G401.6 (cell line): ENCODE data around the gene SEC22A.

Experiments
- FAIRE-seq: peaks from 2 replicates; lab custom pipeline; 2012; peaks lifted over from hg19 to GRCh38; lab: Jason Lieb, UNC

The SEC22A gene, protein sequence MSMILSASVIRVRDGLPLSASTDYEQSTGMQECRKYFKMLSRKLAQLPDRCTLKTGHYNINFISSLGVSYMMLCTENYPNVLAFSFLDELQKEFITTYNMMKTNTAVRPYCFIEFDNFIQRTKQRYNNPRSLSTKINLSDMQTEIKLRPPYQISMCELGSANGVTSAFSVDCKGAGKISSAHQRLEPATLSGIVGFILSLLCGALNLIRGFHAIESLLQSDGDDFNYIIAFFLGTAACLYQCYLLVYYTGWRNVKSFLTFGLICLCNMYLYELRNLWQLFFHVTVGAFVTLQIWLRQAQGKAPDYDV

DNA sequence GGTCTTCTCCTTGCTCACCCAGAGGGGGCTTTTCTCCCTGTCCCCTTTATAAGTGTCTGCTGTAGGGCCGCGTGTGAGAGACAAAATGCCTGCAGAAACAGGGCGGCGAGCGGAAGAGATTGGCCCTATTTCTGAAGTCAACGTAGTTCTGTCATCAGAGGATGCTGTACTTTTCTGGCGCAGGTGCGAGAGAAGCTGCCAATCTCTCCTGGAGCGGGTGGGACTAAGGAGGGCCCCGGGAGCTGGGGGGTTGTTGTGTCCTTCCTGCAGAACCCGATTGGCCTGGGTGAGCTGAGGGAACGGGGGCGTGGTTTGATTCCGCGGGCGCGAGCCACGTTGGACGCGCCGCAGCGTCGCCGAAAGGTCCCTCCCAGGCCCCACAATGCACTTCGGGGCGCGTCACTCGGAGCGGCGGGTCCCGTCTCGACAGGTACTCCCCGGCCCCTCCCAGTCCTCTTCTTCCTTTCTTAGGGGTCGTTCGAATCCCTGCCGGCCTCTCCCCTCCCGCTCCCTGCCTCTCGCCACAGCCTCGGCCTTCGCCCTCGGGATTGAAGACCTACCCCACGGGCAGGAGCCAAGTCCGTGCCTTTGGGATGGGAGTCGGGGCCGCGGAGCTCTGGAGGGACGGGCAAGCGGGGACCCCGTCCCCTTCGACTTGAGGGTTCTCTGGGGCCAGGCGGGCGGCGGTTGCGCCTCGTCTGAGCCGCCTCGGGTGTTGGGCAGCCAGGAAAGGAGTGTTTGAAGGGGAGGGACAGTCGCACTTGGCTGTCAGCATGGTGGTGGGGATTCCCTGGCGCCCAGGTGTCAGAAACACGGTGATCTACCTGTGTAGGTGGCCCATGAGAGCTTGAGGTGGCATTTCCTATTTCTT lies at the start of gene SEC22A:
Gene SEC22A (plus strand): TSS at position 387 of the 871 bp plus-strand sequence. CDS start 7,275 bp downstream, outside the sequence.
- FAIRE-seq, result peak; percentile 98

DNA sequence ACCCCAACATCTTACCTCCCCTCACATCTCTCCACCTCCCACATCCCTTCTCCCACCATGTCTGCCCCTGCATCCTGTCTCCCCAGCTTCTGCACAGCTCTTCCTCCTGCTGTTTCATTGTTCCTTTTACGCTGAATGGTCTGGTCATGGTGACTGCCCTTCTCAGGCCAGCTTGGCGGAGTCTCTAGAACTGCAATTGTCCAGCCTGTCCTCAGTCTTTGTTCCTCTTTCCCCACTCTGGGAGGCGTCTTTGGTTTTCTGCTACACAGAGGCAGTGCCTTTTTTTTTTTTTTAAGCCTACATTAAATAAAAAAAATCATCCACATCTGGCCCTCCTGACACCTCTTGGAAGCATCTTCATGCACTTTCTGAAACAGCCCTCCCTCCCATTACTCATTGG lies 49.1 kb upstream of the SEC22A start:
- no peak for FAIRE-seq

DNA sequence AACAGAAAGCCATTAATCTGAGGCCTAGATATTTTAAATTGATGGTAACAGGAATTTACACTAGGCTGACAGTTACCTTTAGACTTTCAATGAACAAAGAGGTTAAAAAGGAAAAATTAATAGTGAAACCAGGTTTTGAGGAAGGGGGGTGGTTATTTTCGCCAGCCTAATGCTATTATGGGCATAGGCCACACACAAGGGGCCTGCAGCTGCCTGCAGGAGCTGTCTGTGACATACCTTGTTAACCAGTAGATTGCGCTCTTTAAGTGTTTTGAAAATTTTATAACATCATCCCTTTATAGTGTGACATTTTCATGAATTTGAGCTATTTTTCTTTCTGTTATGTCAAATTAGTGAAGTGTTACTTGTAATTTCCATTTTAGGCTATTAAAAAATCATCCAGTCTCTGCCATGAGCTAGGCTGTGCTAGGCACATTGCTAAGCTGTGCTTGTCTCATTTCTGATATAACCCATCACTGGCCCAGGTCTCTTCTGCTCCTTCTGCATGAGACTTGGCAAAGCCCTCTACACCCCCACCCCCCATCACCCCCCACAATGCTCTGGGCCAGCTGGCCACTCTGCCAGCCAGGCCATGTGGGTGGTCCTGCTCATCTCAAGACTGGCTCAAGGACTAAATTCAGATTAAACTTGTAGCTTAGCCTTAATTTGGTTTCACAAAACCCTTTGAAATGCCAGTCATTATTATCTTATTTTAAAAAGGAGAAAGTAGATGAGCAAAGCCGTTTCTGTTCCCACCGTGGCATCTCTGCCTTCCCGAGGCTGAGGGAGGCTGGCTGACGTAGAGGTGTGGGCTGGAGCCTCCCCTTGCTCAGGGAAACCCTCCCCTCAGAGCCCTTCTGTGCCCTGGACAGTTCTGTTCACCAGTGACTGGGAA lies 48.4 kb upstream of the SEC22A start:
- no peak for FAIRE-seq

DNA sequence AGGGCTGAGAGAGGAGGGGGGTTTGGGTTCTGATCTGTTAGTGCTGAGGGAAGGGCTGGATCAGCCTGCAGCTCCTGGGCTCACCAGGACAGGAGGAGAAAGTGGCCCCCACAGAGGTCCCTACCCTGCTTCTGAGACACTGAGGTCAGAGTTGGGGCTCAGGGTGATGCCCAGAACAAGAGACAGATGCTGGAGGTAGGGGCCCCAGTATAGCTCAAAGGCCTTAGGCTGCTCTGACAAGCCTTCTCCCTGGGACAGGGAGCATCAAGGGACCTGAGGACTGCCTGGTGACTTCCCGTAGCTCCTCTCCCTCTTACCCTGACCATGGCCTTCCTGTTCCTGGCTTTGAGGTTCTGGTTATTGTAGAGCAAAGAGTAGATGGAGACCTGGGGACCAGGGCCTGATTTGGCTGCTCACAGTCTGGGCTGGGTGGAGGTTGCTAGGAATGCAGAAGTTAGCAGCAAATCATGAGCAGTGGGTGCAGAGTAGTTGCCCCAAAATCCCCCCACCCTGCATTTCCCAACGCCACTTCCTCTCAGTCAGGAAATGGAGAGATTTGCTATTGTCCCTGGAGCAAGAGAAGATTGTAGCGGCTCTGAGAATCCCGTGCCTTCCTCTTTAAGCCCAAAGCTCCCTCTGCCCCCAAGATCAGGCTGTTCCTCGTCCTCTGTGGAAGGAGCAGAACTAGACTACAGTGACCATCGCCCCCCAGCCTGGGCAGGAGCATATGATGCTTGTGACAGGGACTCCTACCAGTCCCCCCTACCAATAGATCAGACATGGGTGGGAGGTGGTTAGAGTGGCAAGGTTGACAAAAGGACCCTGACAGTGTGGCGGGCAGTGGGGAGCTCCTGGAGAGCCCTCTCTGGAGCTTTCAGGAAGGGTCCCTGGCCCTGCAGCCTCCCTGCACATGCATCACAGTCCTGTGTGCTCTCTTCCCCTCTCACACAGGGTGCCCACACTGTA lies 47.4 kb upstream of the SEC22A start:
- no peak for FAIRE-seq

DNA sequence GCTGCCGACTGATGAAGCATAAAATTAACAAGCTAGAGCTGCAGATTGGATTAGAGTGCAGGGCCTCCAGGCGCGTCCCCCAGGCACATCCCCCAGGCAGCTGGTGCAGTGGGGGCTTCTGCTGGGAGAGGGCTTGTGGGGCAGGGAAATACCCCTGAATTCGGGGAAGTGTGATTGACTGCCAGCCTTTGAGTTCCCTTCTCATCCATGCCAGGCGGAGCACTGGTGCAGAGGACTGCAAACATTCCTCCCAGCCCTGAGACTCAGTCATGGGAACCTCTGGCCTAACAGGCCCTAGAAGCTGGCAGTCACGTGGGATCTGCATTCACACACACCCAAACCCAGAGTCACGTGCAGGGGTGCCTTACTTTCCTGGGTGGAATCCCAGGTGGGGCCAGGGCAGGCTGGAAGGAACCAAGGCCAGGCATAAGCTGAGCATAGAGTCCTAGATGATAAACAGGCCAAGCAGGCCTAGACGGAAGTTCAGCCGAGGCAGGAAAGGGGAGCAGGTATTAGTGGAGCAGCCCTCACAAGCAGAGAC lies 46.2 kb upstream of the SEC22A start:
- no peak for FAIRE-seq

DNA sequence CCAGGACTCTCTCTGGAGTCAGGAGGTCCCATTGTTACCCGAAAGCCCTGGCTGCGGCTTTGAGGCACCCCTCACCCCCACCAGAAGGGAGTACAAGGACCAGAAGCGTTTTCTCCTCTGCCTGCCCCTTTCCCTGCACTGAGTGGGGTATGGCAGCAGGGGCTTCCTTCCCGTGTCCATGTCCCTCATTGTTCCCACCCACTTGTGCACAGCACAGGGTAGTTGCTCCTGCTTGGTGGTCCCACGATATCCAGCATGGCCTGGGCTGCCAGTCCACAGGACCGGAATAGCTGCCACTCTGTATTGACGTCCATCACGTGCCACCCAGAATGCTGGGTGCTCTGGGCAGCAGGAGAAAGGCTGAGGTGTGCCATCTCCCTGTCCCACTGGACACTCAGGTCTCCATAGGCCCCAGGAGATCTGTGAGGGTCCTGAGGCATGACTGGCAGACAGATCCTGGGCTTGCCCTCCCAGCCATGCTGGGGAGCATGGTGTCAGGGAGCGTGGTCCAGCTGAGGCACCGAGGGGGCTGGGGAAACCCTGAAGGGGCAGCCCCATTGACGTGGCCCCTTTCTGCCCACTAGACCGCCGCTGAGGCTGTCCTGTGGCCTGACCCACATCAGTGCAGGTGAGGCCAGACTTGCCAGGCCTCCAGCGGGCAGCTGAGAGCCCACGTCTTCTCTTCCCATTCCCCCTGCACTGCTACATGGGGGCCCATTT lies 45.3 kb upstream of the SEC22A start:
- FAIRE-seq, result no peak

DNA sequence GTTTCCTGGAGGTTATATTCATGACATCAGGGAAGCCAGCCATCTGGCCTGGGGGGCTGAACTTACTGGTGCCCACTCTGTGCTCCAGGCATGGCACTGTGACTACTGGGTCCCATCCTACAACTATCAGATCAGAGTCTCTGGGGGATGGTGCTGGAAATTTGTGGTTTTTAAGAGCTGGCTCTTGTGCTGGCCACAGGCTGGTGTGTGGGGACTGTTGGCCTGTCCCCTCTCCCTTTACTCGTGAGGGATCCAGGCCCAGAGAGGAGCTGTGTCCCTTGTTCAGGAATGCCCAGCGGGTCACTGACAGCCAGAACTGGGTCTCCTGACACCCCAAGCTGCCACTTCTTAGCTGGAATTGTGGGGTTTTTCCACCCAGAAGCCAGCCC lies 44.5 kb upstream of the SEC22A start:
- FAIRE-seq, result no peak

DNA sequence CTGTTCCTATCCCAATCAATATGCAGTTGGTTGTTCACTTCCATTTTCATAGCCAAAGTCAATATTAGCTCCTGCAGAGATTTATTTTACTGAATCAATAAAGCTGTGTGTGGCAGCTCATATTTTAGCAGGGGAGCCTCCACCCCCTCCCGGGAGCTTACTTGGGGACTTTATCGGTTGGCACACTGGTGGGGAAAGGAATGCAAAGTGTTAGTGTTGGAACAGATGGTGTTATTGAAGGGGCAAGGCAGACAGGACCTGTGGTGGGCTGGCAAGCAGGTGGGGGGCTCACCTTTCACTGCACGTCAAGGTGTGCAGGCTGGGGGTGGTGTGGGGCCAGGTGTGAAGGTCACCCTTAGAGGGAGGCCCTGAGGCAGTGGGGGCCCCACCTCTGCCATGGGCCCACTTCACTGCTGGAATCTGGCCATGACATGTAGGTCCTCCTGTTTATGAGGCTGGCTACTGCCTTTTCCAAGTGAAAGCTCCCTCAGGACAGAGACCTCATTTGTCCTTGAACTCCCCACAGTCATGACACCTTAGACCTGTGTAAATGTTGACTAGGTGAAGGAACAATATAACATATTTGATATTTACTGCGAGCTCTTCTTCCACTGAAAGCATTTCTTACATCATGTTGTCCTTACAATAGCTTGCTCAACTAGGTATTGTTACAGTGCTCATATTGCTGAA lies 44.0 kb upstream of the SEC22A start:
- no peak for FAIRE-seq

DNA sequence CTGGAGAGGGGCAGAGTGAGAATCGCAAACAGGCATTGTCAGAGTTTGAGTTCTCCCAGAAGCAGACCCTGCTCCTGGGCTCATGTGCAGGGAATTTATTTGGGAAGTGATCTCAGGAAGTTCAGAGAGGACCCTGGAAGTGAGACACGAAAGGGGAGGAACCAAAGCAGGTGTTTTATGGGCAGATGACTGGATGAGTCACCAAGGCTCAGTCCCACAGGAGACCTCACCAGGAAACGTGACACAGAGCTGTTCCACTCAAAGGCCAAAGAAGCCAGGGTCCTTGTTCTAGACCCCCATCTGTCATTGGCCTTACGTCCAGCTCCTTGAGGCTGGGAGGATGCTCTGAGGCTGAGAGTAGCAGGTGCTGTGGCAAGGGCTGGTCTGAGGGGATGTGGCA lies 43.4 kb upstream of the SEC22A start:
- FAIRE-seq, result no peak

DNA sequence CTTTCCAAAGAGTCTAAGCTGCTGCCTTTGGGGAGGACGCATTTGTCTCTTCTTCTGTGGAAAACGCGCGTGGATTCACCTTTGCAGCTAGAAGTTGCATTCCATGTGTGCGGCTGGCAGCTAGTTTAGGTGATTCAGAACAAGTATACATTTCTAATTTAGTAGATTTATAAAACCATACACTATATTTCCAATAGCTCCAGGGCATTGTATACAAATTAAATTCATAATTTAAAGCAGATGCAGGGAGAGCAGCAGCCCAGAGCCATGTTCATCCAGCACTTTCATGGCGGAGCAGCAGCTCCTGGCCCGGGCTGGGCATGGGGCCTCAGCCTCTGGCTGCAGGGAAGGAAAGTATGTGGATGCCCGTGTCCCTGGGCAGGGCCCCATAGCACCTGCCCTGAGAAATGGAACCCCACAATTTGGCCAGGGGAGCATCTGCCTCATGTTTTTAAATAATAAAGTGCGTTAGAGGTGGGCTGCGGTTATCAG lies 42.8 kb upstream of the SEC22A start:
- FAIRE-seq, result no peak

DNA sequence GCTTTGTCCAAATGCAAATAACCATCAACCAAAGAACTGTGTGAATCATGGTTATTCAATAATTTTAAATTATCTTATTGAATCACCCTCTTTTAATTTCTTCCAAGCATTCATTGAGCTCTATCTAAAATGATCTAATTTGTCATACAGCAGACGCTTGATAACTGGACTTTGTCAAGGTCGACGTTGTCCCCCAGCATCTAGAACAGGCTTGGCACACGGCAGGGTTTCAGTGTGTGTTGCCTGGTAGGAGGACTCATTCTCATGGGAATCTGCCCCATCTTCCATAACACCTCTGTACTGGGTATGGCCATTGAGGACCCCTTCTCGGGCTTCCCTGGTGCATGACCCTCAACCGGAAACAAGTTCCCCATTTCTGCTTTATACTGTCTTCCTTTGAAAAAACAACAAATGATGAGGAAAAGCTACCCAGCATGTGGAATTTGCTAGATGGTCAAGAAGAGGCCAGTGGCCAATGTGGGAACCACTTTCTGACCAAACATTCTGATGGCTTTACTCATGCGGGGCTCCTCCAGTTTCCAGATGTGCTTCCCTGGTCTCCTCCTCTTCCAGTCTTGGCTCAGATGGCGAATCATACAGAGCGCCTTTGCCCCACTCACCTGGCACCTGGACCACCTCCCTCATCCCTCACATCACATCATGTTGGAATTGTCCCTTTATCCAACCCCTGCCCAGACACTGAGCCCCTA lies 41.7 kb upstream of the SEC22A start:
- FAIRE-seq, result no peak

DNA sequence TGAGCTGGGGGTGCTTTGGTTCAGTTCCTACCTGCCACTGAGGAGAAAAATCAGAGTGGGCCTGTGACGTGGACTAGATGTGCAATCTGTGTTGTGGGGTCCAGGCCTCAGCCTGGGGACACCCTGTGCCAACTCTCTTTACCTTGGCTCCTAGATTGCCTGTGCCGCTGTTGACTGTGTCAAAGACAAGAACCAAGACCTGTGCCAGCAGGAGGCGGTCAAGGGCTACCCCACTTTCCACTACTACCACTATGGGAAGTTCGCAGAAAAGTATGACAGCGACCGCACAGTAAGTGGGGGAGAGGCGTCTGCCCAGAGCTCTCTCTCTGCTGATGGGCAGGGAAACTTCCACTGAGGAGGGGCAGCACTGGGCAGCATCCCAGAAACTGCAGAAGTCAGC lies 40.6 kb upstream of the SEC22A start:
- FAIRE-seq, result no peak

DNA sequence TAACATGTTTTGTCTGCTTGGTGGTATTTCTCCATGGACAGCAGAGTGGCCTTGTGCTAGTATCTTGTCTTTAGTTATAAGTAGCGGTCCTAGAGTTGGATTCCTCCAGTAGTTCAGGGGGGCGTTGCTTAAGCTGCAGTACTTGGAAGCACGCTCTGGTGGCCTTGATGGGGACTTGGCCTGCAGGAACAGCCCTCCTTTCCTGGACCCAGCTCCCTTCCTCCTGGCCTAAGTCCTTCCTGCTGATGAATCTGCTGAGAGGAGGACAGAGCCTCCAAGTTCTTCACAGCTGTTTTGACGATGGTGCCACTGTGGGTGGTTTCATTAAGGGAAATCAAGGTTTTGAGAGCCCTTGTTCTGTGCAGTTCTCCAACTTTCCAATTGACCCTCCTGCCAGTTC lies 38.6 kb upstream of the SEC22A start:
- FAIRE-seq, result no peak

DNA sequence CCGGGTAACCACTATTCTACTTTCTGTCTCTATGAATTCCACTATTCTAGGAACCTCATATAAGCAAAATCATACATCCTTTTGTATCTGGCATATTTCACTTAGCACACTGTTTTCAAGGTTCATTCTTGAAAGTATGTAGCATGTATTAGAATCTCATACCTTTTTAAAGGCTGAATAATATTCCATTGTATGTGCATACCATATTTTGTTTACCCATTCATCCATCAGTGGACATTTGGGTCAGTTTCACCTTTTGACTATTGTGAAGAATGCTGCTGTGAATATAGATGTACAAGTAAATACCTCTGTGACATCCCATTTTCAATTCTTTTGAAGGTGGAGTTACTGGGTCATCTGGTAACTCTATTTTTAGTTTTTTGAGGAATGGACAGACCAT lies 36.6 kb upstream of the SEC22A start:
- no peak for FAIRE-seq

DNA sequence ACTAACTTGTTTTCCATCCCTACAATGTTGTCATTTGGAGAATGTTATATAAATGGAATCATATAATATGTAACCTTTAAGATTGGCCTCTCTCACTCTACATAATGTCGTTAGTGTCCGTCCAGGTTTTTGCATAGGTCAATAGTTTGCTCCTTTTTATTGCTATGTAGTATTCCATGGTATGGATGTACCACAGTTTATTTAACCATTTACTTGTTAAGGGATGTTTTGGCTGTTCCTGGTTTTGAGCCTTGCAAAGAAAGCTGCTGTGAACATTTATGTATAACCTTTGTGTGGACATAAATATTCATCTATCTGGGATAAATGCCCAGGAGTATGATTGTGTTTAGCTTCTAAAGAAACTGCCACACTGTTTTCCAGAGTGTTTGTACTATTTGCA lies 34.1 kb upstream of the SEC22A start:
- no peak for FAIRE-seq

DNA sequence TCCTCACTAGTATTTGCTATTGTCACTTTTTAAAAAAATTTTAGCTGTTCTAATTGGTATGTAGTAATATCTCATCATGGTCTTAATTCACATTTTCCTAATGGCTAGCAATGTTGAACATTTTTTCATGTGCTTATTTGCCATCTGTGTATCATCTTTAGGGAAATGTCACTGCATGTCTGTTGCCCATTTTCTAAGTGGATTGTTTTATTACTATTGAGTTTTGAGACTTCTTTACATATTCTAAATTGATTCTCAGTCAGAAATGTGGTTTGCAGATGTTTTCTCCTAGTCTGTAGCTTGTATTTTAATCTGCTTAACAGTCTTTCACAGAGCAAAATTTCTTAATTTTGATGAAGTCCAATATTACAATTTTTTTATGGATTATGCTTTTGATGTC lies 33.6 kb upstream of the SEC22A start:
- FAIRE-seq, result no peak

DNA sequence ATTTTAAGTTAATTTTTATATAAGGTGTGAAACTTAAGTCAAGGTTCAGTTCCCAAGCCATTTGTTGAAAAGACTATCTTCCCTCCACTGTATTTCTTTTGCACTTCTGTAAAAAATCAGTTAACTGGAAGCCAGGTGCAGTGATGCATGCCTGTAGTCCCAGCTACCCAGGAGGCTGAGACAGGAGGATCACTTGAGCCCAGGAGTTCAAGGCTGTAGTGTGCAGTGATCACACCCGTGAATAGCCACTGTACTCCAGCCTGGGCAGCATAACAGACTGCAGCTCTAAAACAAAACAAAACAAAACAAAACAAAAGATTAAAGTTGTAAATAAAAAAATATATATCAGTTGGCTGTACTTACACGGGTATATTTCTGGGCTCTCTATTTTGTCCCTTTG lies 33.1 kb upstream of the SEC22A start:
- no peak for FAIRE-seq

DNA sequence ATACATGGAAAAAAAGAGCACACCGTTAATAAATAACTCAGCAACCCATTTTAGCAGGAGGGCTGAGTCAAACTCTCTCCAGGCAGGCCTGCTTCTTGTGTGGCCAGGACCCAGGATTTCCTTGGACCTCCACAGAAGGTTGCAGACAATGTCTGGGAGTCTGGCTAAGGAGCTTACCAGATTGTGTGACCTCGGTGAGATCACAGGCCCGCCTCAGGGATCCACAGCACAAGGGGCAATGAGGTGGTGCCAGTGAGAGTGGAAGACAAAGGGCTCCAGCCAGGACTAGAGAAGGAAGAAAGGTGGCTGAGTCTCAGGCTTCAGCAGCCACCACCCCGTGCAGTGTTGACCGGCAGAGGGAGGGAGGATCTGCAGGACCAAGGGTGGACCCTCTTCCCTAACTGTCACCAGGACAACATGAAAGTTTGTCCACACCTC lies 32.2 kb upstream of the SEC22A start:
- no peak for FAIRE-seq

DNA sequence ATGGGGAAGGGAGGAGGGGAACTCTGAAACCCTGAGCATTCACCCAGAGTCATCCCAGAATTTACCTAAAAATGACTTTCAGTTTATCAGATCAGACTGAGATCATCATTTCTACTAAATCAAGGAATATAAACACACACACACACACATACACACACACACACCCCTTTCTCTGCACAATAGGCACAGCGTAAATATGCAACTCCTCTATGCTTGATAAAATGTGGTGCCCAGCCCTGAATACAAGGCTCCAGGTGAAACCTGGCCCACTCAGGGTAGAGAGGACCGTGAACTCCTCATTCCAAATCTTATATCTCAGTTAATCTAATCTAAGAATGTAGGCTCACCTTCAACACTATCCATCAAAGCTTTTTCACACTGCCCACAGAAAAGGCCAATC lies 31.8 kb upstream of the SEC22A start:
- no peak for FAIRE-seq
